Activated CD8-positive, alpha-beta memory T cell treated with anti-CD3 and anti-CD28 coated beads, Interleukin-2, amount 50 U/mL, for 24 hours (primary cell): ENCODE results near the gene PARK7.

Source experiments
- DNase-seq: peaks from one replicate; pipeline ENCODE4 v3.0.0-alpha.2; 2020; ENCODE audit errors: extremely low read depth

The PARK7 gene

GRCh38 chr1:7984811-7985210 lies 23.3 kb downstream of the PARK7 start:
- no peak for DNase-seq

- DNase-seq, result no peak
These were observed 24.5 kb downstream of the PARK7 start for GRCh38 chr1:7985851-7986612.

GRCh38 chr1:7987528-7987927 lies 26.0 kb downstream of the PARK7 start:
- no peak for DNase-seq

GRCh38 chr1:7988576-7988975 lies 27.1 kb downstream of the PARK7 start:
- no peak for DNase-seq

- no peak for DNase-seq
These were observed 28.4 kb downstream of the PARK7 start for GRCh38 chr1:7989762-7990428.

- DNase-seq, result no peak
These were observed 30.3 kb downstream of the PARK7 start for GRCh38 chr1:7991504-7992440.

GRCh38 chr1:7992885-7993284 lies 31.4 kb downstream of the PARK7 start:
- no peak for DNase-seq

- DNase-seq, result no peak
These were observed 32.3 kb downstream of the PARK7 start for GRCh38 chr1:7993593-7994479.

- DNase-seq, result no peak
These were observed 33.3 kb downstream of the PARK7 start for GRCh38 chr1:7994827-7995226.

- no peak for DNase-seq
These were observed 33.9 kb downstream of the PARK7 start for GRCh38 chr1:7995437-7995836.

- DNase-seq, result no peak
These were observed 40.9 kb downstream of the PARK7 start for GRCh38 chr1:8002329-8002910.

- DNase-seq, result no peak
These were observed 41.4 kb downstream of the PARK7 start for GRCh38 chr1:8002921-8003320.

GRCh38 chr1:8003438-8004112 lies 42.1 kb downstream of the PARK7 start:
- DNase-seq, result no peak

- no peak for DNase-seq
These were observed 42.7 kb downstream of the PARK7 start for GRCh38 chr1:8004113-8004802.

- no peak for DNase-seq
These were observed 43.5 kb downstream of the PARK7 start for GRCh38 chr1:8004803-8005573.

- no peak for DNase-seq
These were observed 44.8 kb downstream of the PARK7 start for GRCh38 chr1:8006037-8006963.

GRCh38 chr1:8009043-8010002 lies 47.8 kb downstream of the PARK7 start:
- no peak for DNase-seq
